A549 (cell line): ENCODE measurements around the gene CHST6. TPM values are rescaled to one million over a fixed set of nuclear protein-coding genes. Genes with fewer than 3 reads are reported as not detected.
A peak's percentile ranks its signal among the peaks of the same experiment; 100 is the strongest.
"Not testable (repeated sequence)": the region's sequence is repeated elsewhere in the genome, so short reads cannot be mapped to it uniquely, and the experiment has no call there.

Experiments used
- ATAC-seq, 2 experiments: fragments of 200-7000 bp in 1 of 2; fragments of >200 bp in 1 of 2; cut with Nextera tagmentation in 1 of 2; cut with Tn5 transposase in 1 of 2; 3 replicates each; pipeline versions ENCODE4 v1.8.0 to v1.9.1; 2018 to 2020; ENCODE audit warnings: mild to moderate bottlenecking in 1 of 2, moderate library complexity in 1 of 2
- CTCF ChIA-PET: fragments of 300-600 bp; sonication (Branson Sonifier 250); formaldehyde crosslinking; extraction: SDS; loops from one replicate; lab custom pipeline; 2021; ENCODE audit warnings: antibody characterized with exemption, inconsistent platforms; lab: Yijun Ruan, JAX
- POLR2A ChIA-PET: fragments of 350-600 bp; formaldehyde crosslinking; extraction: SDS; loops from one replicate; lab custom pipeline; 2021; ENCODE audit warnings: antibody characterized with exemption, inconsistent platforms; lab: Yijun Ruan, JAX
- DNase-seq, 2 experiments: peaks; one replicate each; pipeline versions ENCODE4 v3.0.0 to v3.0.0-alpha.2; 2011 to 2016; ENCODE audit warnings: low read depth in 1 of 2, low spot score in 1 of 2
- FAIRE-seq: peaks from 2 replicates; lab custom pipeline; 2011; peaks lifted over from hg19 to GRCh38; lab: Jason Lieb, UNC
- H3K27ac ChIP-seq, 2 experiments: fragments of >200 bp; sonication (Bioruptor Twin); formaldehyde crosslinking; 3 replicates each; pipeline ENCODE4 v1.5.1; 2016 to 2017
- H3K4me1 ChIP-seq: fragments of >200 bp; sonication (Bioruptor Twin); formaldehyde crosslinking; 3 replicates; pipeline ENCODE4 v1.6.1; 2016
- H3K4me2 ChIP-seq: fragments of >200 bp; sonication (Bioruptor Twin); formaldehyde crosslinking; 3 replicates; pipeline ENCODE4 v1.6.1; 2016
- H3K4me3 ChIP-seq: fragments of >200 bp; sonication (Bioruptor Twin); formaldehyde crosslinking; 3 replicates; pipeline ENCODE4 v1.5.1; 2016
- H3K9me3 ChIP-seq: fragments of >200 bp; sonication (Bioruptor Twin); formaldehyde crosslinking; 3 replicates; pipeline ENCODE4 v1.6.1; 2016
- BHLHE40 ChIP-seq: IDR thresholded peaks from 2 replicates; pipeline ENCODE4 v1.6.1; 2012; ENCODE audit warnings: low read depth, low read length, inconsistent platforms
- CBX8 ChIP-seq: fragments of 200-600 bp; sonication (generic); IDR thresholded peaks from 2 replicates; pipeline ENCODE4 v1.6.1; 2016
- EHF ChIP-seq: fragments of 250-450 bp; sonication (Bioruptor Pico); IDR thresholded peaks from 2 replicates; pipeline ENCODE4 v1.5.0; 2020; ENCODE audit warnings: mild to moderate bottlenecking
- FOSL2 ChIP-seq, 2 experiments: fragments of 450-650 bp in 1 of 2; fragments of >200 bp in 1 of 2; sonication (Bioruptor Twin) in 1 of 2; formaldehyde crosslinking; IDR thresholded peaks; 2 replicates each; pipeline versions ENCODE4 v1.5.0 to v1.6.1; 2016 to 2020; ENCODE audit warnings: mild to moderate bottlenecking in 1 of 2, moderate library complexity in 1 of 2
- FOXS1 ChIP-seq: fragments of 250-450 bp; sonication (Bioruptor Pico); IDR thresholded peaks from 2 replicates; pipeline ENCODE4 v1.5.0; 2020; ENCODE audit warnings: mild to moderate bottlenecking, moderate library complexity
- JUN ChIP-seq, 2 experiments: fragments of >200 bp; sonication (Bioruptor Twin); formaldehyde crosslinking; IDR thresholded peaks; 2 replicates in 1 of 2; 3 replicates in 1 of 2; pipeline ENCODE4 v1.6.1; 2016 to 2017
- JUNB ChIP-seq: fragments of >200 bp; sonication (Bioruptor Twin); formaldehyde crosslinking; IDR thresholded peaks from 2 replicates; pipeline ENCODE4 v1.6.1; 2016
- MAFK ChIP-seq: fragments of 450-650 bp; IDR thresholded peaks from 2 replicates; pipeline ENCODE4 v1.6.1; 2014; ENCODE audit not compliant: partially characterized antibody
- NR3C1 ChIP-seq: fragments of >200 bp; sonication (Bioruptor Twin); formaldehyde crosslinking; IDR thresholded peaks from 3 replicates; pipeline ENCODE4 v1.6.1; 2017
- PHF8 ChIP-seq: fragments of 200-600 bp; sonication (generic); IDR thresholded peaks from 2 replicates; pipeline ENCODE4 v1.6.1; 2016; ENCODE audit warnings: low read depth, mild to moderate bottlenecking, antibody characterized with exemption, moderate library complexity, borderline replicate concordance
- POLR2A ChIP-seq: IDR thresholded peaks from 2 replicates; pipeline ENCODE4 v1.6.1; 2012; ENCODE audit warnings: mild to moderate bottlenecking, low read length
- POLR2AphosphoS2 ChIP-seq: conservative IDR thresholded peaks from 2 replicates; pipeline ENCODE4 v1.6.1; 2012; ENCODE audit warnings: low read length, improper control_type of control experiment, inconsistent platforms
- RFX5 ChIP-seq: fragments of 450-650 bp; IDR thresholded peaks from 2 replicates; pipeline ENCODE4 v1.7.1; 2014; ENCODE audit warnings: antibody characterized with exemption, mild to moderate bottlenecking, moderate library complexity
- RNF2 ChIP-seq: fragments of 200-600 bp; sonication (generic); IDR thresholded peaks from 2 replicates; pipeline ENCODE4 v1.6.1; 2016; ENCODE audit warnings: low read depth, mild to moderate bottlenecking, antibody characterized with exemption, moderate library complexity, borderline replicate concordance
- SMC3 ChIP-seq: fragments of >200 bp; sonication (Bioruptor Twin); formaldehyde crosslinking; IDR thresholded peaks from 3 replicates; pipeline ENCODE4 v1.6.1; 2018; ENCODE audit warnings: inconsistent platforms
- ZFP36 ChIP-seq: fragments of 450-650 bp; IDR thresholded peaks from 2 replicates; pipeline ENCODE4 v1.6.1; 2014; ENCODE audit warnings: borderline replicate concordance; ENCODE audit not compliant: partially characterized antibody
- whole genome bisulfite sequencing: methylation state at CpG from one replicate; pipeline ENCODE4 v1.1.6; 2017; ENCODE audit errors: missing lambda C conversion rate; 5-methylcytosine and 5-hydroxymethylcytosine counted together
- polyA plus RNA-seq, 4 experiments: library from polyadenylated mRNA; depleted of rRNA in 3 of 4; stranded (reverse); fragments of >200 nt; fragmentation: RNase III in 1 of 4; extraction: RNeasy Plus Mini Kit Qiagen cat#74134 plus additional on column Dnase treatment in 1 of 4; gene quantifications; 2 replicates in 3 of 4; 3 replicates in 1 of 4; pipeline ENCODE4 v1.2.3, GENCODE V29; 2011 to 2017
- TF ChIP-seq, protein P1 (sequence below): fragments of >200 bp; sonication (Bioruptor Twin); formaldehyde crosslinking; IDR thresholded peaks from 2 replicates; pipeline ENCODE4 v1.6.1; 2016
- TF ChIP-seq, protein P2 (sequence below): fragments of 250-450 bp; sonication (Bioruptor Pico); IDR thresholded peaks from 2 replicates; pipeline ENCODE4 v1.5.0; 2020; ENCODE audit warnings: low read depth, mild to moderate bottlenecking, moderate library complexity
- TF ChIP-seq, protein P3 (sequence below): fragments of >200 bp; sonication (Bioruptor Twin); formaldehyde crosslinking; IDR thresholded peaks from 3 replicates; pipeline ENCODE4 v1.6.1; 2016

CHST6 gene
- polyA plus RNA-seq, 2 of the 4 experiments (the other 2 are of a cell fraction): 0.37 to 0.74 TPM

- H3K9me3 ChIP-seq: 0 out of 3 replicates have a peak, but pooled peaks cover 3% of the 10 kb centered on the region
- ChIA-PET CTCF (interaction anchor here (0.7 to 1.7 kb wide), 5 partner anchors 9 to 38 kb away, joined by 3 to 8 read pairs (median 4); no protein-coding TSS in a partner anchor), POLR2A (no interaction called here)
- H3K4me1 ChIP-seq: peaks cover 19% of the 10 kb centered on the region; the same call in 2 of the 3 replicates
- 86% methylated on average over 4 of the region's 4 CpGs for WGBS
- no peak overlapping the region for H3K4me3 ChIP-seq
- FAIRE-seq: no peak
- DNase-seq: no peak
- H3K4me2 ChIP-seq: no peak overlapping the region
- no peak for ATAC-seq
- no peak for TF ChIP-seq JUN (IDR thresholded peaks at IDR 0.05)
- TF ChIP-seq CBX8: no peak
- TF ChIP-seq, protein P1, sequence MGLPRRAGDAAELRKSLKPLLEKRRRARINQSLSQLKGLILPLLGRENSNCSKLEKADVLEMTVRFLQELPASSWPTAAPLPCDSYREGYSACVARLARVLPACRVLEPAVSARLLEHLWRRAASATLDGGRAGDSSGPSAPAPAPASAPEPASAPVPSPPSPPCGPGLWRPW: no peak
- no peak for TF ChIP-seq JUNB
- no peak for TF ChIP-seq RNF2
- TF ChIP-seq POLR2A: no peak
- no peak for TF ChIP-seq MAFK
- no peak for TF ChIP-seq NR3C1
- TF ChIP-seq FOXS1 (CRISPR knock-in tag): no peak
- no peak for TF ChIP-seq RFX5
- TF ChIP-seq PHF8: no peak
- TF ChIP-seq EHF: no peak
- no peak for TF ChIP-seq POLR2AphosphoS2
- no peak for TF ChIP-seq FOSL2 (IDR thresholded peaks at IDR 0.05)
- no peak for TF ChIP-seq FOSL2 (CRISPR knock-in tag; IDR thresholded peaks at IDR 0.05)
- TF ChIP-seq, protein P2, sequence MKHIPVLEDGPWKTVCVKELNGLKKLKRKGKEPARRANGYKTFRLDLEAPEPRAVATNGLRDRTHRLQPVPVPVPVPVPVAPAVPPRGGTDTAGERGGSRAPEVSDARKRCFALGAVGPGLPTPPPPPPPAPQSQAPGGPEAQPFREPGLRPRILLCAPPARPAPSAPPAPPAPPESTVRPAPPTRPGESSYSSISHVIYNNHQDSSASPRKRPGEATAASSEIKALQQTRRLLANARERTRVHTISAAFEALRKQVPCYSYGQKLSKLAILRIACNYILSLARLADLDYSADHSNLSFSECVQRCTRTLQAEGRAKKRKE (CRISPR knock-in tag): no peak
- TF ChIP-seq BHLHE40: no peak
- TF ChIP-seq ZFP36: no peak
- TF ChIP-seq SMC3: no peak
- TF ChIP-seq, protein P3, sequence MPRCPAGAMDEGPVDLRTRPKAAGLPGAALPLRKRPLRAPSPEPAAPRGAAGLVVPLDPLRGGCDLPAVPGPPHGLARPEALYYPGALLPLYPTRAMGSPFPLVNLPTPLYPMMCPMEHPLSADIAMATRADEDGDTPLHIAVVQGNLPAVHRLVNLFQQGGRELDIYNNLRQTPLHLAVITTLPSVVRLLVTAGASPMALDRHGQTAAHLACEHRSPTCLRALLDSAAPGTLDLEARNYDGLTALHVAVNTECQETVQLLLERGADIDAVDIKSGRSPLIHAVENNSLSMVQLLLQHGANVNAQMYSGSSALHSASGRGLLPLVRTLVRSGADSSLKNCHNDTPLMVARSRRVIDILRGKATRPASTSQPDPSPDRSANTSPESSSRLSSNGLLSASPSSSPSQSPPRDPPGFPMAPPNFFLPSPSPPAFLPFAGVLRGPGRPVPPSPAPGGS: no peak
- no peak overlapping the region for H3K27ac ChIP-seq
Measured at GRCh38 chr16:75502916-75503605, 7.8 kb upstream of the CHST6 start.

DNA sequence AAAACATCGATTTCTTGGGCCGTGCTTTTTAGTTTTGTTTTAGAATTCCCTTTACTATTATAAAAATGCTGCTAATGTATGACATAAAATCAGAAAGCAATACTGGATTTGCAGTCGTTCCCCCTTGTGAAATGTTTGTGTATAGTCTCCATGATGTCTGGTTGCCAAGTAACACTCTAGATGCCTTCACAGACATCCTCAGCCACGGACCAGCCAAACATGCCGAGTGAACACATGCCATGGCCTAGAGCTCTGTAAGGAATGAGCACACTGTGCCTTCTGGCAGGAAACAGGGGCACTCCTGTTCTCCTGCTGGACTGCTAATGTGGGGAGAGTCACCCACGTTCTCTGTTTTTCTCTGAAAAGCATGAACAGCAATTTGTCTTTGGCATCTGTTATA is 6.6 kb upstream of the CHST6 start:
- H3K4me1 ChIP-seq: peaks cover 15% of the 10 kb centered on the region; the same call in 2 of the 3 replicates
- H3K9me3 ChIP-seq, FAIRE-seq, H3K27ac ChIP-seq, H3K4me3 ChIP-seq, POLR2A ChIA-PET, H3K4me2 ChIP-seq: not testable (repeated sequence)
- peak in 1 of 2 experiments; percentile 38 for DNase-seq
- 57% methylated on average over 6 of the region's 6 CpGs for WGBS
- peak in 1 of 2 experiments; percentile 73; a peak in 3 of 6 replicates for ATAC-seq
- CTCF ChIA-PET: interaction anchor here (1.5 kb wide), 1 partner anchor 15 kb away, joined by 5 read pairs; no protein-coding TSS in a partner anchor

GRCh38 chr16:75501359-75501758 is 6.1 kb upstream of the CHST6 start:
- POLR2A ChIA-PET: no interaction called here
- 0 out of 3 replicates have a peak, but pooled peaks cover 3% of the 10 kb centered on the region for H3K9me3 ChIP-seq
- TF ChIP-seq, protein P1: no peak
- TF ChIP-seq FOXS1 (CRISPR knock-in tag): no peak
- TF ChIP-seq, all 56 proteins: peak for 0
- Histone ChIP-seq H3K4me3 (no peak overlapping the region), H3K4me1 (peaks cover 13% of the 10 kb centered on the region; the same call in 2 of the 3 replicates), H3K4me2 (no peak overlapping the region), H3K27ac (no peak overlapping the region)
- CTCF ChIA-PET: interaction anchor here (1.1 to 1.5 kb wide), 2 partner anchors 16 to 36 kb away, joined by 3 to 5 read pairs; no protein-coding TSS in a partner anchor
- DNase-seq (no peak), ATAC-seq (no peak), FAIRE-seq (no peak)
- WGBS: 66% methylated on average over 5 of the region's 5 CpGs

DNA sequence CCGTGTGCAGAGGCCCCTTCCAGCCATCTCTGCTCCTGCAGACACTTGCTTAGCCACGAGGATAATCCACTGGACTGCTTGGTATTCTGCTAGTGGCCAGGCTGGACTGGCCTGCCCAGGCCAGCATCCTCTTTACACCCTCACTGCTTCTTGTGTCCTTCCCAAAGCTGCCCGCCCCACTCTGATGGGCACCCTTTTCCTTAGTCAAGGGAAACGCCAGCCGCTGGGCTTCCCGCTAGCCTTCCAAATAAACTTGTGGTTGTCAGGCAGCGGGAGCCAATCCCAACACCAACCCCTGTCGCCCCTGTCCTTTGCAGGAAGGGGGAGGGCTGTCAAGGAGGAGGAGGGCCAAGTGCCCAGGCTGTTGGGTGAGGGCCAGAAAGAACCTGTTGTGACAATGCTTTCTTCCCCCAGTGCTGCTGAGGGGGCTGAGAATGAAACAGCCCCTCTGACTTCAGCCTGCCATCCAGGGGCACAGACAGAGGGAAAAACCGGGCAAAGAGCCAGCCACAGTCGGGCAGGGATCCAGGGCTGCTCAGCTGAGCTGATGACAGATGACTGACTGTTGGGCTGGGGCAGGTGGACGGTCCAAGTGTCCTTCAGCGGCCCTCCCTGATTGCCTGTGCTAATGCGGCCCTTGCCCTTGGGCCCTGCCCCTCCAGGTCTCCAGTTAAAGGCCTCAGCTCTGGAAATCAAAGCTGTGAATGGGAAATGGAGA is 3.5 kb upstream of the CHST6 start:
- POLR2A ChIA-PET, H3K27ac ChIP-seq, H3K4me2 ChIP-seq, H3K9me3 ChIP-seq, FAIRE-seq, H3K4me3 ChIP-seq, DNase-seq: not testable (repeated sequence)
- ATAC-seq: peak; percentile 31 to 50; a peak in 4 of 6 replicates
- CTCF ChIA-PET: interaction anchor here (5.4 kb wide), 1 partner anchor 18 kb away, joined by 41 read pairs; no protein-coding TSS in a partner anchor
- 54% methylated on average over 10 of the region's 13 CpGs for WGBS
- H3K4me1 ChIP-seq: peaks cover 10% of the 10 kb centered on the region; the same call in 2 of the 3 replicates
